HG03097 (cell line): ENCODE measurements around the gene QKI.

Experiments used
- ATAC-seq: cut with Tn5 transposase; IDR thresholded peaks from one replicate; pipeline ENCODE4 v1.9.1; 2021; ENCODE audit not compliant: unreplicated experiment, low FRiP score

Gene QKI

DNA sequence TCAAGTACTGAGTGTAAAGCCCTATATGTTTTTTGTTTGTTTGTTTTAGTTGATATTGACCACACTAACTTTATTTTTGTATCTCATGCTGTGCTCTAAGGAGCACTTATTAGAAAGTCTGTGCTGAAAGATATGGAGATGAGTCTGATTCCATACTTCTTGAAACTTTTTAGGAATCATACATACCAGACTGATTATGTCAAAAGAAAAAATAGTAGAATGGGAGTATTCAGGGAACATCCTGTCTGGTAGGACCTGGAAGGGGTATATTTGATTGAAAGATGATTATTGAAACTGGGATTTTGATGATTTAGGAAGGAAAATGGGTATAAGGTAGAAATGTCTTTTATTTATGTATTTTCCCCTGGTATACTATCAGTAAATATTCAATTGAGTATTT lies 111.4 kb downstream of the QKI start:
- no peak for ATAC-seq

DNA sequence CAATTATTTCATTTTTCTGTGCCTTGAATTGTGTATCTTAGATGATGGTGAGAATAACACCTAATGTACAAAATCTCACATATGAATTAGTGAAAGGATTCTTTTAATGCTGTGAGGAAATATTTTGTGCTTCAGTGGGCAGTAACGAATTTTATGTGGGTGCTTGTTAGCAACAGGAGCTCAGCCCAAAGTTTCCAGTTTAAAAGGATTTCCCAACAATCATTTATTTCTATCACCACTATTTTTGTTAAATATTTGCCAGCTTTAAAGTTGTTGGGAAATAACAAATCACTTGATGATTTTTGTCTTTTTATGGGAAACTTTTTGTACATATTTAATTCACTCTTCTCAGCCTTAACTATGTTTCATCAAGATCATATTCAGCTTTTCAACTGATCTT lies 111.8 kb downstream of the QKI start:
- ATAC-seq = no peak

DNA sequence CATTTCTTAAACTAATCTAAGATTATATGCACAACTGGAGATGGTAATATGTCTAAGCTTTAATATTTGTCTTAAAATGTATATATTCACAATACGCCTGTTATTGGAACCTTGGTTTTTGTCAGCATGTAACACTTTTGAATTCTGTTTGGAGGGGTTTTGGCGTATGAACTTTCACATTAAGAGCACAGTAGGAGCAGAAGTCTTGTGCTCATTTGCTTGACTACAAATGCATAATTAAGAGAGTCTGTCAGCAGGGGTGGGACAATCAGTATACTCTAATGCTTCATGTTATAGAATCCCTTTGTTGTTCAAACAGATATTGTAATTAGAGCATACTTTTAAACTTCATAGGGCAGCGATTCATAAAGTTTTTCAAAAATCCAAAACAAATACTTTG lies 112.8 kb downstream of the QKI start:
- ATAC-seq = no peak

DNA sequence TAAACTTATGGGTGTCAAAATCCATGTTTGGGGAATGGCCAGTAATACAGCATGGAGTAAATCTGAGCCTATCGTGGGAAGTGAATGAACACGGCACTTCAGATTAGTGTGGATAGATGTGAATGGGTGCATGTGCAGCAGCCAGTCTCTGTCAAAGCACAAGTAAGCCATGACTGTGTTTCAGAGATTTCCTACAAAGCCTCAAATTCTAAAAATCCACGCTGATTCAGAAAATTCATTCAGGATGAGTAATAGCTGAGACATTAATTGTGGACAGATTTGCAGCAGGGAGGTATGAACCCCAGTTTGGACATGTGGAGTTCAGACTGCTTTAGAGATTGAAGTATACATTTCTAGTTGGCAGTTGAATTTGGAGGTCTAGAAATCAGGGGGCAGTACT lies 115.1 kb downstream of the QKI start:
- no peak for ATAC-seq

DNA sequence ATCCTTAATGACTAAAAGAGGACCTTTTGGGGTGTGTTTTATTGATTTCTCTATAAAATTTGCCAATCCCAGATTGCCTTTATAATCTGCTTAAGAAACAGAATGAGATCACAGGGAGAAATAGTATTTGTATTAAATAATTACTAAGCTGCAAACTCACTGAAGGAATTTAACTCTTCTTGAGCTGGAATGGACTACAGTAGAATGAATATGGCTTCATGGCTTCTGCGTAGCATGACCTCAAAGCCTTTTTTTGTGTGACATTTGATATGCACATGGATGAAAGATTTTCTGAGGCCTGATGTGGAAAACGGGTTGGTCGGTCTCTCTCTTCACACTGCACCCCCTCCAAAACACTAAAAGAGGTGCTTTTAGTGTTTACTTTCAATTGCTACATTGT lies 115.9 kb downstream of the QKI start:
- ATAC-seq = no peak

DNA sequence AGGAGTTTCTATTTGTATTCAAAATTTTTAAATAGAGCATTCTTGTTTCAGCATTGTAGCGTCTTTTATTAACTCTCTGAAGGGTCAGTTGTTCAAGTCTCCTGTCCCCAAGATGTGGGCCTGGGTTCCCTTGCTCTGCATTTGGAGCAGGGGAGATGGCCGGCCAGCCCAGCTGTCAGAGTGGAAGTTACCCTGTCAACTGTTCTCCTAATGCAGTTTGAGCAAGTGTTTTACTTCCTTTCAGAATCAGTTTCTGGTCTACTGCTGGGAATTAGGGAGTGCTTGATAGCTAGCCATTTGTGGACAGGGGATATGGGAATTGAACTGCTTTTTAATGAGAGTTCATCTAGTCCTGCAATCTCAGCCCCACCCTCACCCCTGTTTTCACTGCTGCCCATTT lies 116.6 kb downstream of the QKI start:
- ATAC-seq = no peak

DNA sequence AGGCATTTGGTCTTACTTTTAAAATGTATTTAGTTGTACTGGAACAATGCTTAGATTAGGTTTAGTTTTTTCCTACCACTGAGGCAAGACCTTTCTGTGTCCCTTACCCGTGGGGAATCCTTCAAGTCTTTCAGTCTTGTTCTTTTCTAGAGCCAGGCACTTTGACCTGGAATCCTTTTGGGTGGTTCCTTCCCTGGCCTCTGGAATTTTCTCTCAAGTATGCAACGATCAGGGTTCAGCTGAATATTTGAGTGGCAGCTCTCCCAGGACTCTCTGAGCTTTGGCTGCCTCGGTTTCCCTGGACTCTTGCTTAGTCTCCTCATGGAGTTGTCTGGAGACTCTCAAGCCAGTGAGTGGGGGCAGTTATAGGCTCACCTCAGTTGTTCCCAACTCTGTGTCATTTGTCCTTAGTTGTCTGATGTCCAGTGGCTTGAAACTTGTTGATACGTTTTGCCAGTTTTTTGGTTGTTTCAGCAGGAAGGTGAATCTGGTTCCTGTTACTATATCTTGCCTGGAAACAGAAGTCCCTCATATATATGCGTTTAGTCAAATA lies 118.1 kb downstream of the QKI start:
- ATAC-seq = no peak

DNA sequence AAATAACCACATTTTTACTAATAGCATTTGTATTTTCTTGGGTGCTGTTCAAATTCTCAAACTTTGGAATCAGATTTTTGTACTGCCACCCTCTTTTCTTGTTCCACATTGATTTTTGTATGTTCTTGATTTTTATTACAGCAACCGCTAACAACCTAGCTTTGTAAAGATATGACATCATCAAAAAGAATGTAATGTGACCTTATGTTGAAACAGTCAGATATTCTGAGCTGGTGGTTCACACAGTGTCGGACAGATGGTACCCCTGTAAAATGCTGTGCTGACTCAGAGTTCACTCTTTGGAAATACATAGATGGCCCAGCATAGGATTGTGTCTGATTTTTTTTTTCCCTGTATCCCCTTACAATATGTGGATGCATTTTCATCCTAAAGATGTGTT lies 118.9 kb downstream of the QKI start:
- no peak for ATAC-seq

DNA sequence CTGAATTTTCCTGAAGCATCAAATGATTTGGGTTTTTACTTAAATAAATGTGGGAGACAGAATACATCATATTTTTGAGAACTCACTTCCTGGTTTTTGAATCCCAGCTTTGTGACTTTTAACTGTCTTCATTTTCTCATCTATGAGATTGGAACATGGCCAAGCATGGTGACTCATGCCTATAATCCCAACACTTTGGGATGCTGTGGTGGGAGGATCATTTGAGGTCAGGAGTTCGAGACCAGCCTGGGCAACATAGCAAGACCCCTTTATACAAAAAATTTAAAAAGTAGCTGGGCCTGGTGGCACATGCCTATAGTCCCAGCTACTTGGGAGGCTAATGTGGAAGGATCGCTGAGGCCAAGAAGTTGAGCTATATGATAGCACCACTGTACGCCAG lies 122.3 kb downstream of the QKI start:
- ATAC-seq = no peak

DNA sequence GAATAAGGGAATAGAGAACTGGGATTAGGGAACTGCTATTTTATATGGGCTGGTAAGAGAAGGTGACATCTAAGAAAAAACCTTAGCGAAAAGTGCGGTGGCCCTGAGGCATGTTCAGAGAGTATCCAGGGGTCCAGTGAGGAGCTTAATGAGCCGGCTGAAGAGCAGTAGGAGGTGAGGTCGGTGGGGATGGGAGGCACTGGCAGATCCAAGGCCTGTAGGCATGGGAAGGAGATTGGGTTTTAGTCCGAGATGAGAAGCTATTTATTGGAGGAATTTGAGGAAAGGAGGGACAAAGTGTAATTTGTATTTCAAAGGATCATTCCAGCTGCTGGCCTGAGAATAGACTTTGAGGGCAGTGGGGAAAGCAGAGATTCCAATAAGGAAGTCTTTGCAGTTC lies 123.8 kb downstream of the QKI start:
- no peak for ATAC-seq

DNA sequence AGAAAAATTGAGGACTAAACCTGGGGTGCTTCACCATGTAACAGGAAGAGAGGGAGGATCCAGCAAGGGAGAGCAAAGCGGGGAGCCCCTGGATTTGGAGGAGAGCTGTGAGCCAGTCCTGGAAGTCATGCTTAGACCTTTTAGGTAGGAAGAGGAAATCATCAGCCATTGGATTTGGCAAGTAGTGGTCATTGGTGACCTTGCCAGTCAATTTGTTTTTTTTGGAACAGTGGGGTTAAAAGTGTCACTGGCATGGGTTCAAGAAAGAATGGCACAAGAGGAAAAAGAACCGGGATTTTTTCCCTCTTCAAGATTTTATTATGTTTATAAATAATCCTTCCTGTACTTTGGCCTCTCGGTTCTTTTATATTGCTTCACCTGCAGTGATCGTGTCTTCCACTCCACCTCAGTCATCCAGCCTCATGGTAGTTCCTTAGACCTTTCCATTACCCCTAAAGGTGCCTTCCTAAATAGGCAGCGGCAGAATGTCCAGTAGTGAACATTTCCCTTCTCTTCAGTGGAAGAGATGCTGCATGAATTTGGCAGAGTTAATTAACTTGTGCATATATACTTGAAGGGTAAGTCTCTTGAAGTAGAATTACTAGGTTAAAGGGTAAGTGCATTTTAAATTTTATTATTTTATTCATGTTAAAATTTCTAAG lies 124.7 kb downstream of the QKI start:
- ATAC-seq = no peak

DNA sequence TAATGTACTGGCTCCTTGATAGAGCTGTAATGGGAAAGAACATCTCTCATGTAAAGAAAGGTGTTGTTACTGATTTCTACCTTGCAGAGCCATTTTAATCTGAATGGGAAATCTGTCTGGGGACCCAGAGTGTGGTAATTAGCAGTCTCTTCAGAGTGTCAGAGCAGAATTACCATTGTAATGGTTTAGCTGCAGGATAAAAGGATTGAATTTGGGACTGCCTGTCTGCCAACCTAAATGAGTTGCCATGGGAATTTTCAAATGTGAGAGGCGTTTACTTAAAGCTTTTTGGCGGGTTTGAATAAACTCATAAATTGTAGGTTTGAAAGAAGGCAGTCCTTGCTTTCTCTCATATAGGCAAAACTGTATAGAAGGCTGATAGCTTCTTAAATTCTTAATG lies 128.8 kb downstream of the QKI start:
- no peak for ATAC-seq

DNA sequence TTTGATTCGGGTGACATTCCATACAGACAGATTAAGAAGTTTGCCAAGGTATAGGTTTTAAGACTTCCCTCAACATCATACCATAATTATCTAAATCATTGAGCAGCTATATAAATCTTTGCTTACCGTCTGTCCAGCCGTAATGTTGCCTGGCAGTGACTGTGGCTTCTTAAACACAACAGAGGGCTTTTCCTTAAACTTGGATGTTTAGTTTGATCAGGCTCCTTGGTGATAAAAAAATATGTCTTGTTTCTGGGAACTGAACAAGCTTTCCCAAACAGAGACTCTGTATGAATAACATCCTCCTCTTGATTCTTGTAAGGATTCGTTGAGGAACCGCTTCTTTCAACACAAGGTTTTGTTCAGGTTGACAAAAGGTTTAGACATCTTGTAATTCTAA lies 130.9 kb downstream of the QKI start:
- no peak for ATAC-seq

DNA sequence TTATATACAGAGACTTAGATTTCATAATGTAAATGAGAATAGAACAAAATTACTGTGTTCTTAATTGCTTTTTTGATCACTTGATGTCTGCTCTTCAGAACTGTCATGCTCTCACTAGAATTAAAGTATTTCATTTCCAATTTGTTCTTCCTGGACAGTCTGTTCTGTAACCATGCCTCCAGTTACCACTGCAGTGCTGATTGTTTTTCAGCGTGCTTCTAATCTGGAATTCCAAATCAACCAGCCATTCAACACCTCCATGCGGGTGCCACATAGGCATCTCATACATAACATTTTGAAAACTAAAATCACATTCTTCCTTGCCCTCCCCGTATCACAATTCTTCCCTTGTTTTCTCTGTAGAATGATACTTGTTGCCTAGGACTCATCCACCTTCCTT lies 132.8 kb downstream of the QKI start:
- no peak for ATAC-seq

DNA sequence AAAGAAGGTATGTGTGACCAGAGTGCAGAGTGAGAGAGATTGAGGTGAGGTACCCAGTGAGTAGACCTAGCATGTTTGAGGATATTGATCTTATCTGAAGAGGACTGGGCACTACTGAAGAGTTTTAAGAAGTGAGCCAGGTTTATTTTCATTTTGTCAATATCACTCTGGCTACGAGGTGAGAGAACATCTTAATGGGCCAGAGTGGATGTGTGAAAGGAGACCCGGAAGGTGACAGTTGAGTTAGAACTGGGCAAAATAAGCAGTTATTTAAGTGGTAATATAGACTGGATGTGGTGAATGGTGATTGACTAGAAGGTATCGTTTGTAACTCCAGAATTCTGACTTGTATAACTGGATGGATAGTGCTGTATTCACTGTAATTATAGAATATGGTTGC lies 134.1 kb downstream of the QKI start:
- no peak for ATAC-seq

DNA sequence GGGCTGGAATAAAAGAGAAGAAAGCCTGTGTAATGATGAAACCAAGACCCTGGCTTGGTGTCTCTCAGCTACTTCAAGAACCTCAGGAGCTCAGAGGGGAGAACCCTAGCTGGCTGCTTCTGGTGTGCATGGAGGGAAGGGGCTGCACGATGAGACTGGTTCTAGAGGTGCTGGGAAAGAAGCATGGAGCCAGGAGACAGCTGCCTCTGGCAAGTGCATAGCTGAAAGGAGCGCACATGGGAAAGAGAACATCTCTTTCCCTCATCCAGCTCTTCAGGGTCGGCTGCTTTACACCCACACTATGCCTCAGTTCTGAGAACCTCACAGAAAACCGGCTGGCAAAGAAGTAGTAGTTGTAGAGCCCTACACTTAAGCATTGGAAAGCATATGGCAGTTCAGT lies 139.5 kb downstream of the QKI start:
- no peak for ATAC-seq

DNA sequence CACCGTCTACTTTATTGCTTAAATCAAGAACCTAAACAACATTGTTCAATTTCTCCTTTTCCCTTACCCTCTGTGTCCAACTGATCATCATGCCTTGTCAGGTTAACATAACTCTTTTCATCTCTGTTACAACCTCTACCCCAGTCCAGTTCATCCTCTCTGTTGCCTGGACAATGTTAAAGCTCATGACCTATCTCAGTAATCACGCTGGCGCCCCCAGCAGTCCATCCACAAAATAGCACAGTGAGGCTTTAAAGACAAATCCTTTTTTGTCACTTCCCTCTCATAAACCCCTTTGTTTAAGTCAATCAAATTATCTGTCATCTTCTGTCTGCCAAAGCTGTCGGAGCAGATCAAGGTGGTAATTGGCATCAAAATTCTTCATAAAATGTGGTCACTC lies 140.1 kb downstream of the QKI start:
- no peak for ATAC-seq

DNA sequence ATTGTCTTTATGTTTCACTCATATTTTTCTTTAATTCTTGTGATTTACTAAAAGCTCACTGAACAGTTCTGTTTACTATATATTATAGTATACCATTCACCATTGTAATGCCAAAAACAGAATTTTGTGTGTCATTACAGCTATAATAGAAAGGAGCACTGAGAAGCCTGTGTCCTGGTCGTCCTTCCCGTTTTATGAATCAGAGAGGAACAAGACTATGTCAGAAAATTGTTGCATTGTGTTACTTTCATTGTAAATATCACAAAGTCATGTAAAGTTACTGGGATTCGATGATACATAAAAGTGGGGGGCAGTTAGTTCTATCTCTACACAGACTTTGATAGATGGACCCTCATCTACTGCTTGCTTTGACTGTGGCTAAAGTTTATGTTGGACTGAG lies 145.1 kb downstream of the QKI start:
- ATAC-seq = no peak

DNA sequence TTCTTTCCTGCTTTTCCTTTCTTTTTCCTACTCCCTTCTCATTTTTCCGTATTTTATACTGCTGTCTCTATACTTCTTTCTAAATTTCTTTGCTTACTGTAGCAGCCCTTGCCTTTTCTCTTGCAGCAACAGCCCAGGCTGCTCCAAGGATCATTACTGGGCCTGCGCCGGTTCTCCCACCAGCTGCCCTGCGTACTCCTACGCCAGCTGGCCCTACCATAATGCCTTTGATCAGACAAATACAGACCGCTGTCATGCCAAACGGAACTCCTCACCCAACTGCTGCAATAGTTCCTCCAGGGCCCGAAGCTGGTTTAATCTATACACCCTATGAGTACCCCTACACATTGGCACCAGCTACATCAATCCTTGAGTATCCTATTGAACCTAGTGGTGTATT lies 148.8 kb downstream of the QKI start:
- ATAC-seq = no peak

DNA sequence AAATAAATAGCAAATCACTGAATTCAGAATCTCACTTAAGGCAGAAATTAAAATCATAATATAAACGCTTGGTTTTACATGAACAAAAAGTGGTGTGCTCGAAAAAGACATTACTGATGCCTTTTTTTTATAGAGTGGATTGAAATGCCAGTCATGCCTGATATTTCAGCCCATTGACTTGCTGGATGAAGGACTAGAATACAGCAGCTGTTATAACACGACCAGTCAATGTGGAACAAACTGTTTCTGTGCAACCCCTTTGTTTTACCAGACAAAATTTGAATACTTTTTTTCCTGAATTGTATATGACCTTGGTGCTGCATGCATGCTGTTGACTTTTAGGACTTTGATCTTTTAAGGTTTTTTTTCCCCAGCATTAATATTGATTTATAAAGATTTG lies 150.0 kb downstream of the QKI start:
- ATAC-seq = no peak

DNA sequence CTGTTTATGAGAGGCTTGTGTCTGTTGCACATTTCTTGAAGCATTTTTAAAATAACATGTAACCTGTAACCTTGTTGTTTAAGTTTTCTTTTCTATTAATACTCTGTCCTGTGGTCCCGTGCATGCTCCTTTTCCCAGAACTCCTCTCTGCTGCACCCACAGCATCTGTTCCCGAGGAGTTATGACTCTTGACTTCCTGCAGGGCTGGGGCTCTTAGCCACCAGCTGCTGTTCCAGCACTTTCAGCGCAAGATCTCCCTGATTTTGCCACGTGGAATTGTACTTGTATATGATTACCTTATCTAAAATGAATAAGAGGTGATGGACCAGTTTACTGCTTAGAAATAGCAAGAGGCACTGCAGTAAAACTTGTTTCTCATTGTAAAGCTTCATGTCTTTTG lies 150.6 kb downstream of the QKI start:
- ATAC-seq = no peak

DNA sequence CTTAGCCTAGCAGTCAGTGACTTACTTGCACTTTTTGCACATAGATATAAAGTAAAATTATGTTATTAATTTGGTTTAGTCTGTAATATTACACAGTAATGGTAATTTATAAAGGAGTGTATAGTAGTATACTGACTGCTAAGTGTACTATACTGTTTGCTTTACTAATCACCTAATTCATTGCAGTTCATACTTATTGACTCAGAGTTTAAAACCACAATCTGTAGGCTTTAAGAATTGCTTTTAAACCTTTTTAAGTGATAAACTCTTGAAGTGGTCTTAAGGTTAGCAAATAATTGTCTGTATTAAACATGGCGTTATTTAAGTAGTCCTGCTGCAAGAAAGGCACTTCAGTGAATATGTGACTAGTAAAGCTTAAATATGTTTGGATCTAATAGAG lies 151.5 kb downstream of the QKI start:
- ATAC-seq = no peak

DNA sequence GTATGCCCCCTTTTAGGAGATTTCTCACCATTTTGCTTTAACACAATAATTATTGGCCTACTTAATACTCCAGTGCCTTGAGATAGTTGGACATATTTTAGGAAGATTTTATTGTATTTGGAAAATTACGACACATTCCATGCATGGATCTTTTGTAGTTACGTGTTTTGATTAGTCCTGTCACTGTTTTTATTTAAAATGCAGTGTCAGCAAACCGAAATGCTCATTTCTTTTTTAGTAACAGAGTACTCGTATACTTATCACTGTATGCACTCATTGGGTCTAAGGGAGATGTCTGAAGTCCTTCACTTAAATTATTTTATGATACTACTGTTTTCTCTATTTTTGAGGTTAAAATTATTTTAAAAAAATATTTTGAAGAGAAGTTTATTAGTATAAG lies 153.8 kb downstream of the QKI start:
- no peak for ATAC-seq
